CD4-positive, alpha-beta T cell treated with Interleukin-4 for 4 hours (primary cell): ENCODE results near the gene ADGRG1.

Experiments used
- DNase-seq: peaks from one replicate; pipeline ENCODE4 v3.0.0-alpha.2; 2020

Gene ADGRG1

GRCh38 chr16:57651344-57652333 is 23.2 kb downstream of the ADGRG1 start:
- no peak for DNase-seq

- no peak for DNase-seq
These were observed 24.5 kb downstream of the ADGRG1 start for GRCh38 chr16:57652695-57653471.

- no peak for DNase-seq
These were observed 25.5 kb downstream of the ADGRG1 start for GRCh38 chr16:57653936-57654335.

GRCh38 chr16:57656342-57656955 is 28.0 kb downstream of the ADGRG1 start:
- no peak for DNase-seq

- DNase-seq: no peak
These were observed 28.8 kb downstream of the ADGRG1 start for GRCh38 chr16:57657228-57657627.

GRCh38 chr16:57658130-57658877 is 29.9 kb downstream of the ADGRG1 start:
- no peak for DNase-seq

- DNase-seq: no peak
These were observed 30.6 kb downstream of the ADGRG1 start for GRCh38 chr16:57658878-57659674.

- no peak for DNase-seq
These were observed 32.5 kb downstream of the ADGRG1 start for GRCh38 chr16:57660715-57661463.

GRCh38 chr16:57661510-57661909 is 33.1 kb downstream of the ADGRG1 start:
- no peak for DNase-seq

- no peak for DNase-seq
These were observed 33.8 kb downstream of the ADGRG1 start for GRCh38 chr16:57661936-57662906.

- DNase-seq: no peak
These were observed 35.0 kb downstream of the ADGRG1 start for GRCh38 chr16:57663436-57663835.

- no peak for DNase-seq
These were observed 35.7 kb downstream of the ADGRG1 start for GRCh38 chr16:57663917-57664661.

GRCh38 chr16:57664662-57665025 is 36.2 kb downstream of the ADGRG1 start:
- DNase-seq: no peak

GRCh38 chr16:57665541-57665940 is 37.1 kb downstream of the ADGRG1 start:
- DNase-seq: no peak

GRCh38 chr16:57666353-57667047 is 38.1 kb downstream of the ADGRG1 start:
- no peak for DNase-seq

- no peak for DNase-seq
These were observed 38.7 kb downstream of the ADGRG1 start for GRCh38 chr16:57667048-57667525.

GRCh38 chr16:57667526-57668262 is 39.3 kb downstream of the ADGRG1 start:
- no peak for DNase-seq

GRCh38 chr16:57668263-57668571 is 39.8 kb downstream of the ADGRG1 start, which contains the start of gene ADGRG3:
Gene ADGRG3 (plus strand): TSS chr16:57668306. CDS start chr16:57668348, 42 bp downstream.
- DNase-seq: no peak
